Loucy (cell line): ENCODE results near the gene FMO5.

Source experiments
- H2AFZ ChIP-seq: fragments of 200-600 bp; sonication (generic); 2 replicates; pipeline ENCODE4 v1.6.0; 2016; ENCODE audit warnings: antibody characterized with exemption, mild to moderate bottlenecking, low read length, moderate library complexity
- H3F3A ChIP-seq: fragments of 200-600 bp; 2 replicates; pipeline ENCODE4 v1.6.0; 2016; ENCODE audit warnings: antibody characterized with exemption, low read depth, mild to moderate bottlenecking
- H3K27me3 ChIP-seq: fragments of 200-600 bp; sonication (generic); 2 replicates; pipeline ENCODE4 v1.6.1; 2014; ENCODE audit warnings: low read length, mild to moderate bottlenecking; ENCODE audit not compliant: insufficient read depth, poor library complexity, severe bottlenecking
- H3K36me3 ChIP-seq: fragments of 200-600 bp; sonication (generic); 2 replicates; pipeline ENCODE4 v1.6.1; 2016; ENCODE audit warnings: low read length; ENCODE audit not compliant: insufficient read depth
- H3K4me1 ChIP-seq: fragments of 200-600 bp; sonication (generic); 2 replicates; pipeline ENCODE4 v1.5.1; 2014; ENCODE audit warnings: low read length, mild to moderate bottlenecking; ENCODE audit not compliant: insufficient read depth, poor library complexity, severe bottlenecking
- H3K4me2 ChIP-seq: fragments of 200-600 bp; sonication (generic); 2 replicates; pipeline ENCODE4 v1.6.0; 2014; ENCODE audit warnings: antibody characterized with exemption, low read length, low read depth, mild to moderate bottlenecking; ENCODE audit not compliant: poor library complexity, severe bottlenecking
- H3K4me3 ChIP-seq: fragments of 200-600 bp; sonication (generic); 2 replicates; pipeline ENCODE4 v1.5.1; 2014; ENCODE audit warnings: low read length, mild to moderate bottlenecking, mixed read lengths; ENCODE audit not compliant: poor library complexity, severe bottlenecking
- H3K79me2 ChIP-seq: fragments of 200-600 bp; sonication (generic); 2 replicates; pipeline ENCODE4 v1.6.1; 2014; ENCODE audit warnings: low read length; ENCODE audit not compliant: insufficient read depth
- H3K9ac ChIP-seq: fragments of 200-600 bp; sonication (generic); 2 replicates; pipeline ENCODE4 v1.6.0; 2014; ENCODE audit warnings: mild to moderate bottlenecking, low read depth, low read length, moderate library complexity; ENCODE audit not compliant: poor library complexity, severe bottlenecking
- H3K9me2 ChIP-seq: fragments of 200-600 bp; sonication (generic); replicated peaks from 2 replicates; pipeline ENCODE4 v1.6.1; 2016; ENCODE audit warnings: low read depth, low read length, mixed read lengths
- H3K9me3 ChIP-seq: fragments of 200-600 bp; sonication (generic); 2 replicates; pipeline ENCODE4 v1.6.1; 2014; ENCODE audit warnings: mild to moderate bottlenecking, antibody characterized with exemption, low read length, low read depth; ENCODE audit not compliant: insufficient read depth
- H4K20me1 ChIP-seq: fragments of 200-600 bp; sonication (generic); 2 replicates; pipeline ENCODE4 v1.6.0; 2014; ENCODE audit warnings: antibody characterized with exemption, low read length, mild to moderate bottlenecking; ENCODE audit not compliant: insufficient read depth, poor library complexity, severe bottlenecking
- EZH2phosphoT487 ChIP-seq: fragments of 200-600 bp; IDR thresholded peaks from 2 replicates; pipeline ENCODE4 v1.6.1; 2018; ENCODE audit warnings: antibody characterized with exemption, mild to moderate bottlenecking, moderate library complexity, borderline replicate concordance
- TF ChIP-seq, protein P1 (sequence below): fragments of 200-600 bp; sonication (generic); conservative IDR thresholded peaks from 2 replicates; pipeline ENCODE4 v1.5.1; 2014; ENCODE audit warnings: mild to moderate bottlenecking, antibody characterized with exemption, low read length

Gene FMO5

DNA sequence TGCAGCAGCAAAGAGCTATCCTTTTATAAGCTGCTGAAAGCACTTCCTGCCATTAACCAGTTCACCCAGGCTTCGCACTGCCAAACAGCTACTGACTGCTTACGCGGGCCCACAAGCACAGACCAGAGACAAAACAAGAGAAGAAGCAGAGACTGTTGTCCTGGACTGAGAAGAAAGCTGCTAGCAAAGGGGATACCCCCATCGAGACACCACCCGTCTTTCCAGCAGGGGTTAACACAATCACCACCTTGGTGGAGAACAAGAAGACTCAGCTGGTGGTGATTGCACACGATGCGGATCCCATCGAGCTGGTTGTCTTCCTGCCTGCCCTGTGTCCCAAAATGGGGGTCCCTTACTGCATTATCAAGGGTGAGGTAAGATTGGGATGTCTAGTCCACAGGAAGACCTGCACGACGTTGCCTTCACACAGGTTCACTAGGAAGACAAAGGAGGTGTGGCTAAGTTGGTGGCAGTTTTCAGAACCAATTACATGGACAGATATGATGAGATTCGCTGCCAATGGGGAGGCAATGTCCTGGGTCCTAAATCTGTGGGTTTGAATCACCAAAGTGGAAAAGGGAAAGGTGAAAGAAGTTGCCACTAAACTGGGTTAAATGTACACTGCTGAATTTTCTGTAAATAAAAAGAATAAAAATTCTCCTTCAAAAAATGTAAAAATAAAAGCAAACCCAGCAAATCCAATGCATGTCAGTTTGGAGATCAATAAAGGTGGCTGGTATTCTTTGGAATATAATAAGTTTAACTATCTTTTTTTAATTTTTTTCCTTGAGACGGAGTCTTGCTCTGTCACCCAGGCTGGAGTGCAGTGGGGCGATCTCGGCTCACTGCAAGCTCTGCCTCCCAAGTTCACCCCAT lies 1.2 kb downstream of the FMO5 start:
- H3K4me3 ChIP-seq = peak overlapping the region; percentile 75
- H3F3A ChIP-seq = no peaks in the 10 kb centered on the region
- H3K36me3 ChIP-seq = no peaks in the 10 kb centered on the region
- H4K20me1 ChIP-seq = no peaks in the 10 kb centered on the region
- no peak for TF ChIP-seq EZH2phosphoT487
- TF ChIP-seq, protein P1, sequence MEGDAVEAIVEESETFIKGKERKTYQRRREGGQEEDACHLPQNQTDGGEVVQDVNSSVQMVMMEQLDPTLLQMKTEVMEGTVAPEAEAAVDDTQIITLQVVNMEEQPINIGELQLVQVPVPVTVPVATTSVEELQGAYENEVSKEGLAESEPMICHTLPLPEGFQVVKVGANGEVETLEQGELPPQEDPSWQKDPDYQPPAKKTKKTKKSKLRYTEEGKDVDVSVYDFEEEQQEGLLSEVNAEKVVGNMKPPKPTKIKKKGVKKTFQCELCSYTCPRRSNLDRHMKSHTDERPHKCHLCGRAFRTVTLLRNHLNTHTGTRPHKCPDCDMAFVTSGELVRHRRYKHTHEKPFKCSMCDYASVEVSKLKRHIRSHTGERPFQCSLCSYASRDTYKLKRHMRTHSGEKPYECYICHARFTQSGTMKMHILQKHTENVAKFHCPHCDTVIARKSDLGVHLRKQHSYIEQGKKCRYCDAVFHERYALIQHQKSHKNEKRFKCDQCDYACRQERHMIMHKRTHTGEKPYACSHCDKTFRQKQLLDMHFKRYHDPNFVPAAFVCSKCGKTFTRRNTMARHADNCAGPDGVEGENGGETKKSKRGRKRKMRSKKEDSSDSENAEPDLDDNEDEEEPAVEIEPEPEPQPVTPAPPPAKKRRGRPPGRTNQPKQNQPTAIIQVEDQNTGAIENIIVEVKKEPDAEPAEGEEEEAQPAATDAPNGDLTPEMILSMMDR = no peak
- peaks cover 23% of the 10 kb centered on the region for H3K4me1 ChIP-seq
- no peaks in the 10 kb centered on the region for H3K27me3 ChIP-seq
- peak overlapping the region; percentile 93 for H2AFZ ChIP-seq
- no peaks in the 10 kb centered on the region for H3K9me3 ChIP-seq
- H3K9me2 ChIP-seq = no peaks in the 10 kb centered on the region
- H3K4me2 ChIP-seq = peak overlapping the region; percentile 95
- no peaks in the 10 kb centered on the region for H3K79me2 ChIP-seq
- peak overlapping the region; percentile 72 for H3K9ac ChIP-seq

DNA sequence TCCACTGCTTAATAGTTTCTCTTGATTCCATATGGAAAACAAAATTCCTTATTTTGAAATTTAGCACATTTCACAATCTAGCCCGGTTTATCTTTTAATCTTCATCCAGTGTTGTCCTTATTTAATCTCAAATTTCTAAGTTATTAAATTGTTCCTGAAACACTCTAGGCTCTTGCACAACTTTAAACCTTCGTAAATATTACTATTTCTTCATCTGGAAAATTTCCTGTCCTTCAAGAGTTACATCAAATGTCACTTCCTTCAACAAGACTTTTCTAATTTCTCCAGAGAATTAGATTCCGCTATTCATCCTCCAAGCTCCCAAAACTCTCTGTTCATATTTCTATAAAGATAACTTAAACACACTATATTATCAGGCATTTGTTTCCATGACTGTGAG lies 6.5 kb downstream of the FMO5 start:
- peaks cover 20% of the 10 kb centered on the region for H3K4me1 ChIP-seq
- no peak overlapping the region for H3K4me3 ChIP-seq
- no peaks in the 10 kb centered on the region for H3K9me3 ChIP-seq
- no peaks in the 10 kb centered on the region for H3K79me2 ChIP-seq
- no peak overlapping the region for H3K9ac ChIP-seq
- H2AFZ ChIP-seq = no peak overlapping the region
- H3K27me3 ChIP-seq = no peaks in the 10 kb centered on the region
- no peak overlapping the region for H3K4me2 ChIP-seq
- no peaks in the 10 kb centered on the region for H3K9me2 ChIP-seq
- H3F3A ChIP-seq = no peaks in the 10 kb centered on the region
- no peaks in the 10 kb centered on the region for H3K36me3 ChIP-seq
- no peak for TF ChIP-seq EZH2phosphoT487
- TF ChIP-seq, protein P1 = no peak
- no peaks in the 10 kb centered on the region for H4K20me1 ChIP-seq

- Histone ChIP-seq H4K20me1 (no peaks in the 10 kb centered on the region), H3K36me3 (no peaks in the 10 kb centered on the region), H3K9me2 (no peaks in the 10 kb centered on the region), H3K9me3 (no peaks in the 10 kb centered on the region), H3K79me2 (no peaks in the 10 kb centered on the region), H3K4me2 (no peak overlapping the region), H3K4me3 (no peak overlapping the region), H2AFZ (no peak overlapping the region), H3K9ac (no peak overlapping the region), H3F3A (no peaks in the 10 kb centered on the region), H3K27me3 (no peaks in the 10 kb centered on the region), H3K4me1 (peaks cover 11% of the 10 kb centered on the region)
- no peak for TF ChIP-seq EZH2phosphoT487
- TF ChIP-seq, protein P1 = no peak
Measured at GRCh38 chr1:147217141-147217540, 8.0 kb downstream of the FMO5 start.
